T-helper 1 cell (primary cell): ENCODE measurements around the gene TLR9.
"Not testable (repeated sequence)": the region's sequence is repeated elsewhere in the genome, so short reads cannot be mapped to it uniquely, and the experiment has no call there.

Experiments used
- DNase-seq, 5 donors: peaks; one replicate each; pipeline ENCODE4 v3.0.0-alpha.2; 2012 to 2020

The TLR9 gene

DNA sequence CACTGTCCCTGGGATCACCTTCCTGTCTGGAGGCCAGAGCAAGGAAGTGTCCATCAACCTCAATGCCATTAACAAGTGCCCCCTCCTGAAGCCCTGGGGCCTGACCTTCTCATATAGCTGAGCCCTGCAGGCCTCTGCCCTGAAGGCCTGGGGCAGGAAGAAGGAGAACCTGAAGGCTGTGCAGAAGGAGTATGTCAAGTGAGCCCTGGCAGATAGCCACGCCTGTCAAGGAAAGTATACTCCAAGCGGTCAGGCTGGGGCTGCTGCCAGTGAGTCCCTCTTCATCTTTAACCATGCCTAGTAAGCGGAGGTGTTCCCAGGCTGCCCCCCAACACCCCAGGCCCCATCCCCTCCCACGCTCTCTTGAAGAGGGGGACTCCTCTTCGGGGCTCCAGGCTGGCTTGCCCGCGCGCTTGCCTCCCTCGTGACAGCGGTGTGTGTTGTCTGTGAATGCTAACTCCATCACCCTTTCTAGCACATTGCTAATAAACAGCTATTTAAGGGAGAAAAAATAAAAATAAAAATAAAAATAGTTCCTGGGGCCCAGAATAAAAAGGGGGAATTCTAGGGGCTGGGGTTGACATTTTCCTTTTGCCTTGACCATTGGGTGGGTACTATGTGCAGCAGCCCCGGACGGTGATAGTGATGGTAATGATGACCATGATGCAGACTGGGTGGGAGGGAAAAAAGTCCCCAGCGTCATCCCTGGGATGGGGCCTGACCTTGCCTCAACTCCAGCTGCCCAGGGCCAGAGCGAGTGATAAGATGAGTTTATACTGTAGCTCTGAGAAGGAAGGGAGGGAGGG is 30.8 kb downstream of the TLR9 start:
- DNase-seq, result no peak

- no peak for DNase-seq
These were observed 32.4 kb downstream of the TLR9 start for GRCh38 chr3:52193065-52193464.

- no peak for DNase-seq
These were observed 33.8 kb downstream of the TLR9 start for GRCh38 chr3:52191663-52192062.

DNA sequence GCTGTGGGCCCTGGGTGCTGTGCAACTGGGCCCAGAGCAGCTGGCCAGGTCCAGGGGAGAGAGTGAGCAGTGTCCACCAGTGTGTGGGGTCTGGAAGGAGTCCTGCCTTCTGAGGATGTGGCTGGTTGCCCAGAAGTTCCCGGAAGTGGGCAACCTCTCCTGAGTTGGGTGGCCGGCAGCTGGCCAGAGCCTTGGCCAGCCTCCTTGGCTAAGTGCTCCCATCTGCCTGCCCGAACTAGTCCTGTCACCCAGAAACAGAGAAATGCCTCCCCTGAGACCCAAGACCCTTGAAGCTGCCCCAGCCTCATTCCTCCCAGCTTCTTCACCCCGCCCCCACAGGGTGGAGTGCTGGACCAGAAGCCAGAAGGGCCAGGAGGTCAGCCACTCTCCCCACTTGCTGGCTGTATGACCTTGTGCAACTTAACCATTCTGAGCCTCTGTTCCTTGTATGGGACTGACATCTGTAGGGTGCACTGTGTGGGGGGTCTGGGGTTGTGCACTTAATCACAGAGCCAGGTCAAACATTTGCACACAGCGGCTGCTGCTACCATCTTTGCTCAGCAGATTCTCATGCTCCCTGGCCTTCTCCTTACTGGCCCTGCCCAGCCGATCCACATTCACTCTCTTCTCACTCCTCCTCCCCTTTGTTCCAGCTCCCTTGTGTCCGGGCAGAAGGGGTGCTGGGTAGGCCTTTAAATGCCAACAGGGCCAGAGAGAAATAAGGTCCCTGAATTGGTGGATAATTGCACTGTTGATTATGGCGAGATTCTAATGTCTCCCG is 35.0 kb downstream of the TLR9 start:
- no peak for DNase-seq

DNA sequence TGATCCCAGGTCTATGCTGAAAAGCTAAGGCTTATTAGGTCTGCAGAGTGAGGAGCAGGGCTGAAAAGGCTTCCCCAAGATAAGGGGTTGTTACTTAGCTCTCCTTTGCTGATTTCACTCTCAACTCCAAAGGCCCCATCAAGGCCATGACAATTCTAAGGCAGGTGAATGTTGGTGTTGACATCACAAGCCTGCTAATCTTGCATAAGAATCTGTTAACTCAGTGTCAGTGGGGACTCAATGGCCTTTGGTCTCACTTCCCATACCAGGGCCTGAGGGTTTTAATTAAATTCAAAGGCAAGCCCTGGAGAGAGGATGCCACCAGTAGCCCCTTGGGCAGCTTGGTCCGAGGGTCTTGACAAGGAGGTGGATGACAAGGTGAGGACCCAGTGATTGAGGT is 36.9 kb downstream of the TLR9 start:
- DNase-seq, result no peak

DNA sequence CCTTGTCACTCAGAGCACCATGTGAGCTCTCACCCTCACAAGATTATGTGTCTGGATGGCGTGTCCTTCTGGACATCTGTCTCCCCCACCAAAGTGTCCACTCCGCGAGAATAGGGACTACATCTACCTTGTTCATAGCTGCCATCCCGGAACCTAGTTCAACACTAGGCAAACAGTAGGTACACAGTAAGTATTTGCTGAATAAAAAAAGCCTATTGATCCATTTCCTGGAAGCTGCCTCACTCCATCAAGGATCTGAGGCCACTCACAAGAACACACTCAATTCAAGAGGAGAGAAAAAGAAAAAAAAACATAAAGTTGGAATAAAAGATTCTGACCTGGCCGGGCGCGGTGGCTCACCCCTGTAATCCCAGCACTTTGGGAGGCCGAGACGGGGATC is 38.7 kb downstream of the TLR9 start:
- DNase-seq, result no peak

GRCh38 chr3:52185837-52186236 is 39.6 kb downstream of the TLR9 start:
- DNase-seq, result no peak

DNA sequence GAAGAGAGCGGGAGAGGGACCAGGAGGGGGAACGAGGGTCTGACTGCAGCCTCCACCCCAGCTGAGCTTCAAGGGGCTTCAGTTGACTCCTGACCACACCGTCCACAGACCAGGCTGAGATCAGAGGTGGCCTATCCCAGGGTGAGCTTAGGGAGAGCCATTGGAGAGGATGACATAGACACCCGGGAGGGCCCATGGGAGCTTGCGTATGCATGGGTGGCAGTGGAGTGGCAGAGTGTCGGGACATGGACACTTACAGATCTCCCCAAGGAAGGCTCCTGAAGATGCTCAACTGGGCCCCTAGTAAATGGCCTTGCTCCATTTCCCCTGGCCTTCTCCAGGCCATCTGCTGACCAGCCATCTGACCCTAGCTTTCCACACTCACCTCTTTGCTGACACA is 40.1 kb downstream of the TLR9 start:
- no peak for DNase-seq

DNA sequence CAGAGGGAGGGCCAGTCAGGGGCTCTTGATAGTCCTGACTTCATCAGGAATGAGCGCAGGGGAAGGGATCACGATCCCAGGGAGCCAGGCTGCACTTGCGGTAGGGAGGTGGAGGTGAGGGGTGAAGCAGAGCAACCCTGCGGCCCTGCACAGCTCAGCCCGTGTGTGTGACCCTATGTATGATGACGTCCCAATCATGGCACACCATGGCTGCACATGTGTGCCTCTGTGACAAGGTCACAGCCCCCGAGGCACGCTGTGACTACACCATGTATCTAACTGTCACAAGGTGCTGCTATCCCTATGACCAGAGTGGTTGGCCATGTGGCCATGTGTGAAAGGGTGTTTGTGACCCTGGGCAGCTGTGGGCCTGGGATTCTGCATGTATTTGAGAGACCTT is 40.8 kb downstream of the TLR9 start:
- DNase-seq, result no peak

GRCh38 chr3:52183786-52184445 is 41.5 kb downstream of the TLR9 start:
- DNase-seq, result no peak

- no peak for DNase-seq
These were observed 42.8 kb downstream of the TLR9 start for GRCh38 chr3:52182691-52183090.

- no peak for DNase-seq
These were observed 43.2 kb downstream of the TLR9 start for GRCh38 chr3:52182196-52182595.

GRCh38 chr3:52181543-52181942 is 43.9 kb downstream of the TLR9 start:
- no peak for DNase-seq

DNA sequence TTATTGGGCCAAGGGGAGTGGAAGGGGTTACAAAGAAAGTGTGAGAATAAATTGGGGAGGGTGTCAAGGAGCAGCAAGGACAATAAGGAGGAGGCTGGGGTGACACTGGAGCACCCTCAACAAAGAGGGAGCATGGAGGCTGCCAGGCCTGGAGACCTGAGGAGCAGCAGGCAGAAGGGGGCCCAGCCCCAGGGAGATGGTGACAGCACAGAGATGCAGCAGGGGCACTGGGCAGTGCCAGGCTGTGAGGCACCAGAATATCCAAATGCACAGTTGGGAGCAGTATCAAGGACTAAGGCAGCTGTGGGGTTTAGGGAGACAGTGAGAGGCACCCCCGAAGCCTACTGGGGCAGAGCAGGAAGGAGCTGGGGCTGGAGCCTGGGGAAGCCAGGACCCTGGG is 46.9 kb downstream of the TLR9 start:
- DNase-seq, result no peak

GRCh38 chr3:52178126-52178525 is 47.3 kb downstream of the TLR9 start:
- not testable (repeated sequence) for DNase-seq

DNA sequence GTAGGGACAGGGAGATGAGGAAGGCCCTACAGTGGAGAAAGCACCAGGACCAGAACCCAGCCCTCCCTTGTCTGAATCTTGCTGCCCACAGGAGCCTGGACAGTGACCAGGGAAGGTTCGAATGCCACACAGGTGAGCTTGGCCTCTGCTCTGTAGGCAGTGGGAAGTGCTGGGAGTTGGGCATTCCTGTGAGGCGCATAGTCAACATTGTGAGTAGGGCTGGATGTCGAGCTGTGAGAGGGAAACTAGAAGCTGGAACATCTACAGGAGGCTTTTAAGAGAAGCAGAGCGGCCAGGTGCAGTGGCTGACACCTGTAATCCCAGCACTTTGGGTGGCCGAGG is 47.8 kb downstream of the TLR9 start:
- DNase-seq, result no peak

GRCh38 chr3:52176951-52177700 is 48.3 kb downstream of the TLR9 start:
- no peak for DNase-seq

GRCh38 chr3:52176180-52176752 is 49.2 kb downstream of the TLR9 start:
- no peak for DNase-seq

DNA sequence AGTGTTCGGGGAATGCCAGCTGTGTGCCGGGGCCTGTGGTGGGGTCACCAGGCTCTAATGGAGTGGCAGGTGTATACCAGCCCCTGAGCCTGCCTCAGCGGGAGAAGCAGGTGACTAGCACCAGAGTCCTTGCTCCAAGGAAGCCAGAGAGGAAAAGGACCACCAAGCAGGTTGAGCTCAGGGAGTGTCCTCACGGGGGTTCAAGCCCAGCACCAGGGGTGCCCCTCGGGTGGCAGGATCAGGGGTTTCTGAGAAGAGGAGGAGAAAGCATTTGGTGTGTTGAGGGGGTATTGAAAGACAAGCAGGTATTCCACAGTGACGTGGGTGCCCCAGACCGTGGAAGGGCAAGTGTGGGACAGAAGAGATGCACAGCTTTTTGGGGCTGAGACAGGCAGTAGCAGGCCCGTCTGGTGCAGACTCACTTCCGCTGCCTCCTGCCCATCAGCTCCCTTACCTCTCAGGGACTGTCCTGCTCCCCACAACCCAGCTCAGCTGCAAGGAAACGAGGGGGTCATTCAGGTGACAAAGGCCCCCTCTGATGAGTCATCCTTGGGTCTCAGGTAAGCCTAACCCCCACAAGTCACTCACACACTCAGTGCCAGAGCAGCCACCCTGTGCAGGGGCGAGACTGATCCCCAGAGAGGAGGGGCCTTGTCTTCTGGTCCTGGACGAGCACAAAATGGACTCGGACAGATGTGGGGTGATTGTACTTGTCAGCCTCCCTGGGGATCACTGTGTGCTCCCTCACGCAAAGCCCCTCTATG is 49.8 kb downstream of the TLR9 start:
- DNase-seq, result no peak

DNA sequence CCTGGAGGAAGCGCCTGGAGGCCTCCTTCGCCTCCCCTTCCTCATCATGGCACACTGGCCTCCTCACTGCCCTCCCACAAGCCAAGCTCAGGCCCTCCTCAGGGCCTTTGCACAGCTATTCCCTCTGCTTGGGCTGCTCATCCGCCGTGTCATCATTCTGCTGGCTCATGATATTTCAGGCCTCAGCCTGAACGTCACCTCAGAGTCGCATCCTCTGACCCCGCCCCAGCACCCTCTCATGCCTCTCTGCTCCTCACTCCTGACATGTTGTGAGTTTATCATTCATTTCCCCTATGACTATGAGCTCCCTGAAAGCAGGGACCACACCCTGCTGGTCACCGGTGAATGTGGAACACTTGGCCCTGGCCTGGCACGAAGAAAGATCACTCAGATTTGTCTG is 50.5 kb downstream of the TLR9 start:
- no peak for DNase-seq

GRCh38 chr3:52173101-52173500 is 52.3 kb downstream of the TLR9 start:
- DNase-seq, result no peak

DNA sequence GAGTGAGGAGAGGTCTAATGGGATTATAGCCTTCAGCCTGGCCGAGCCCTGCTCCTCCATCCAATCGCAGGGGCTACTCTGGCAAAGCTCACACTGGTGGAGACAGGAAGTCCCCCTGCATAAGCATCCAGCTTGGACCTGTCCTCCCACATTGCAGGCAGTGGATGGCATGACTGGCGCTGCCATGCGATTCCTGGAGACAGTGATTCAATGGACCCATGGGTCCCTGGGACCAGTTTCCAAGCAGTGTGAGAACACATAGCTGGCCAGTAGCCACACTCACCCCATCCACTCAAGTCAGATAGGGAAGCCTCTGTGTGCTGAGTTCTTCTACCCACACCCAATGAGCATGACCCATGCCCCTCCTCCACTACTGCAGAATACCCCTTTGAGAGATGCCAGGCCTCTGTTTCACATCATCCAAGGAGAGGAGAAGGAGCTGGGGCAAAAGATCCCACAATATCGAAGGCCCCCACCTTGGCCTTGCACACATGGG is 53.1 kb downstream of the TLR9 start:
- no peak for DNase-seq
